CD4-positive, alpha-beta T cell treated with Interleukin-4 for 4 hours (primary cell): ENCODE results near the gene ERC2.

Experiments
- DNase-seq: peaks from one replicate; pipeline ENCODE4 v3.0.0-alpha.2; 2020

The ERC2 gene

GRCh38 chr3:55812394-55813013, 655.8 kb downstream of the ERC2 start:
- no peak for DNase-seq

GRCh38 chr3:55807210-55807609, 661.1 kb downstream of the ERC2 start:
- no peak for DNase-seq

- no peak for DNase-seq
Measured at GRCh38 chr3:55805169-55805568, 663.1 kb downstream of the ERC2 start.

DNA sequence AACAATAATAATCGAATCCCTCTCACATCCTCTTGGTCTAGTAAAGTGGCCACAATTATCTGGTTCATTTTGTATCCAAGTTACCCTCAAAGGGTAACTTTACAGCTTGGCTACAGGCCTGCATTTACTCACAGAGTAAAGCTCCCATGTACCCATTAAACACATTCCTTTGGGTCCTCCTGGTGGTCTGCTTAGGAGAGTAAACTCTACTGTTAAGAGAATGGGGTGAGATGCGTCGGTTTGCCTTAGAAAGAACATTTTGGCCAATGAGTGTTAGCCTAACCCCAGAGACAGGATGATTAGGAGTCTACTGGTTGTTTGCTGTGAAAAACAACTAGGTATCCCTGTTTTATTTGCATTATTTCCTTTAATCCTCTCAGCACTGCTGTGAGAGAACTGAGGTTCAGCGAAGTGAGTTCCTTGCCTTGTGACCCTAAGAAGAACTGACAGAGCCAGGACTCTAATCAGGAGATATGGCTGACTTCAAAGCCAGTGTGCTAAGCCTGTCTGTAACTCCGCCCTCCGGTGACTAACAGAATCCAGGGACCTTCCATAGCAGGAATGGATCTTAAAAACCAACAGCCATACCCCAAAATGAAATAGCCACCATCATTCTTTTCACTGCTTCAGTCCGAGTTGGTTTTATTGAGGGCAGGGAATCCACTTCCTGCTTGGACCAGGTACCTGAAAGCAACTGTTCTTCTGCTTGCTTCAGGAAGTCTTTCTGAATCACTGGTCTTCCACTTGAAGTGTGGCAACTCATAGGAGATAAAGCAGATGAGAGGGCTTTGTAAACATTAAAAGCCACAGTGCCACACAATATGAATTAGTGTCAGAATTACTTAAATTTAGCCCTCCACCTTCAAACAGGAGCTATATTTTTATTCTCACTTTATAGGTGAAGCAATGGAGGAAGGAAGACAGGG, 663.8 kb downstream of the ERC2 start:
- DNase-seq: no peak

DNA sequence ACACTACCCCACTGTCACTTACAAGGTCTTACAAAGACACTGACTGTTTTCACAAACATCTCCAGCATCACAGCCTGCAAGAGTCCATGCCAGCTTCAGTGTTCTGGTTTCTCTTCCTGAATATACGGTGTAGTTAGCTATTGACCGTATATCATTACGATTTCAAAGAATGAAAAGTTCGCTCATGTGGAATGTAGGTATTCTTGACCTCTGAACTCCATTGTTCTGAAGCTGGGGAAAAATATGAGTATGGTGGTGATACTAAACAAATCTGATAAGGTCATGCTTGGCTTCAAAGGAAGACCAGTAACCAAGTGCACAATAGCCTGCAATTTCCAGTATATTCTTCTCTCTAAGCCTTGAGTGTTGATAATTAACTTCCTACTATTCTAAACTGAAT, 665.5 kb downstream of the ERC2 start:
- DNase-seq: no peak

GRCh38 chr3:55801676-55802075, 666.6 kb downstream of the ERC2 start:
- DNase-seq: no peak

DNA sequence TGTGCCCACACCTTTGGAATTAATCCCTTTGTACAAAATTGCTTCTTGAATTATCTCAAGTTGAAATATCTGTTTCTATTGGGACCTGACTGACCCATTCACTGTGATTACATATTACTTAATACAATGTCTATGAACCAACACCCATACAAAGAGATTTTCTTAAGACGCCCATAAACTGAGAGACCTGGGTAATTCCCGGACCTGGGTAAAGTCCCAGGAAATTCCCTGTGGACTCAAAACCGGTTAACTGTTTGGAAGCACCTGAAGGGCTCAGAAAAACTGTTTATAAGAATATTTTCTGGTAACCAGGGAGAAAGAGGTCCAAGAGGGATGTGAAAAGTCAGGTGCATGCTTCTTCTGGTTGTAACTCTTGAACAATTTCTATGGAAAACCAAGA, 667.2 kb downstream of the ERC2 start:
- DNase-seq: no peak

- DNase-seq: no peak
Measured at GRCh38 chr3:55797775-55798174, 670.5 kb downstream of the ERC2 start.

- no peak for DNase-seq
Measured at GRCh38 chr3:55797084-55797483, 671.2 kb downstream of the ERC2 start.

DNA sequence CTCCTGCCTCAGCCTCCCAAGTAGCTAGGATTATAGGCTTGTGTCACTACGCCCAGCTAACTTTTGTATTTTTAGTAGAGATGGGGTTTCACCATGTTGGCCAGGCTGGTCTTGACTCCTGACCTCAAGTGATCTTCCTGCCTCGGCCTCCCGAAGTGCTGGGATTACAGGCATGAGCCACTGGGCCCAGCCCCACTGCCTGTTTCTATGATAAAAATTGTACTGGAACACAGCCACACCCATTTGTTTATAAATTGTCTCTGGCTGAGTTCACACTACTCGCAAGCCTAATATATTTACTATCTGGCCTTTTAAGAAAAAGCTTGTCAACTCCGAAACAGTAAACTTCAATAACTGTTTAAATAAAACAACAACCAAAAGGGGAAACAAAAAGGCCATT, 671.7 kb downstream of the ERC2 start:
- no peak for DNase-seq

DNA sequence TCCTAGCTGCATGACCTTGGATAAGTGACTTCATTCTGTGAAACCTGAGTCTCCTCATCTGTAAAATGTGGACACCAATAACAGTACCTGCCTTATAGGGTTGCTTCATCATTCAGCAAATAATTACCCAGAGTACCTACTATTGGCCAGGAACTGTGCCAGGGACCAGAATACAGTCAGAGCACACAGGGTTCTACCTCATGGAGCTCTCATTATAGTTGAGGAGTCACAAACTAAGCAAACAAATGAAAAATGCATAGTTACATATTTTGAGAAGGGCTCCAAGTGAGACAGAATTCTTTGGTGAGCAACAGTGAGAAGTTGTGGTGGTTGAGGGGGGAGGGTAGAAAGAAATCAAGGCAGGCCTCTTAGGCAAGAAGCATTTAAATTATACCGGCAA, 672.5 kb downstream of the ERC2 start:
- DNase-seq: no peak

- DNase-seq: no peak
Measured at GRCh38 chr3:55795296-55795695, 673.0 kb downstream of the ERC2 start.

DNA sequence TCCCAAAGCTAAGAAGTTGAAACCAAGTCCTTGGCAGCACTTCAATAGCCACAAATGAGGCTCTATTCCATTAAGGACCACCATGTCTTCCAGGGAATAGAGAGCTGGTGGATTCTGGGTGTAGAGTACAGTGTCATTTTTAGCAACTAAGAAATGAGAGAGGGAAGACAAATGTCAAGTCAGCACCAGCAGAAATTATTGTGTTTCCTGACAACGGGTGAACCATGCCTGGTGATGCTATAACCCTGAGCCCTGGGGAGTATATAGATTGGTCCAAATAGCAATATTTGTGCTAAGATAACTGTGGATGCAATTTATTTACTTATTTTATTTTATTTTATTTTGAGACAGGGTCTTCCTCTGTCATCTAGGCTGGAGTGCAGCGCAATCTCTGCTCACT, 675.5 kb downstream of the ERC2 start:
- no peak for DNase-seq

DNA sequence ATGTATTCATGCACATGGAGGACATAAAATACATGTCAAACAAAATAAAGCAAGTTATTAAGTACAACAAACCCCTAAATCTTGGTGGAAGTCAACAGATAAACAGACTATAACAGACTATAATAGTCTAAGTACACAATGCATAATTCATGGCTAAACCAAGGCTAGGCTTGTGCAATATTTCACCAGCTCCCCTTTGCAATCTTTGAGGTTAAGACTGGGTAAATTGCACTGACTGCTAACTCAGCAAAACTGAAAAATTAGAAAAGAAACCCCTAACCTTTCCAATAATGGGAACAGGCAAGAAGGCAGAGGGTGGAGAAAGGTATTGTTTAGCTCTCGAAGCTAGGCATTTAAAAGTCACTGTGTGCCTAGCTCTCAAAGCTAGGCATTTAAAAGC, 676.3 kb downstream of the ERC2 start:
- DNase-seq: no peak

- DNase-seq: no peak
Measured at GRCh38 chr3:55790596-55791350, 677.5 kb downstream of the ERC2 start.

DNA sequence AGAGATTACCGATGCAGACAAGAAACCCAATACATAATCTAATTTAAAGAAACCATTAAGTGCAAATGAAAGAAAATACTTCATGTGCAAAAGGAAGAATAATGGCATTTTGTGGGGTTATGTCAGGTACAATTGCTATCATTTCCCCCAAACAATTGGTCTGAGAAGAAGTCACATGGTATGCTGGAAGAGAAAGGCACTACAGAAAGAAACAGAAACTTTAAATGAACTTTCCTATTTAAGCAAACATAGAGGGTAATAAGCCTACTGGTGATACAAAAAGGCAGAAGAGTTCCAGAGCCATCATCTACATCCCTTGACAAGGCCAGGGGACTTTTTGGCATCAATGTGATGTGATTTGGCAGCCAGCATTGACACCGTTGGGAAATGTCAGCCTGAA, 678.8 kb downstream of the ERC2 start:
- DNase-seq: no peak

- DNase-seq: no peak
Measured at GRCh38 chr3:55782807-55783206, 685.5 kb downstream of the ERC2 start.

DNA sequence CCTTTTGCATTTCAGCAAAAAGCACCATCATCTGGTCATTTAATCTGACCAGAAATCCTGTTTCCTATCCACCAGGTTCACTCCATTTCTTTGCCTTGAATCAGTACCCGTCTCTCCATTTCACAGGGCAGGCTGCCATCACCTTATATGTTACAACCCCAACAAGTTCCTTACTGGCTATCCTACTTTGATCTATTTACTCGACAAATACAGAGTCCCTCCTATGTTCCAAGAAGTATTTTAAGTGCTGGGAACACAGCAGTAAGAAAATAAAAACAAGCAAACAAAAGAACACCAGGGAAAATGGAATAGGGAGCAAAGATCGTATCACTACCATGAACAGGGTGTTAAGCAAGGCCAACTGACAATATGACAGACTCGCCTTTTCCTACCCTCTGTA, 685.9 kb downstream of the ERC2 start:
- no peak for DNase-seq

- DNase-seq: no peak
Measured at GRCh38 chr3:55780913-55781312, 687.4 kb downstream of the ERC2 start.

- no peak for DNase-seq
Measured at GRCh38 chr3:55779543-55779942, 688.7 kb downstream of the ERC2 start.

- DNase-seq: no peak
Measured at GRCh38 chr3:55775366-55776154, 692.7 kb downstream of the ERC2 start.

- no peak for DNase-seq
Measured at GRCh38 chr3:55774856-55775255, 693.4 kb downstream of the ERC2 start.

DNA sequence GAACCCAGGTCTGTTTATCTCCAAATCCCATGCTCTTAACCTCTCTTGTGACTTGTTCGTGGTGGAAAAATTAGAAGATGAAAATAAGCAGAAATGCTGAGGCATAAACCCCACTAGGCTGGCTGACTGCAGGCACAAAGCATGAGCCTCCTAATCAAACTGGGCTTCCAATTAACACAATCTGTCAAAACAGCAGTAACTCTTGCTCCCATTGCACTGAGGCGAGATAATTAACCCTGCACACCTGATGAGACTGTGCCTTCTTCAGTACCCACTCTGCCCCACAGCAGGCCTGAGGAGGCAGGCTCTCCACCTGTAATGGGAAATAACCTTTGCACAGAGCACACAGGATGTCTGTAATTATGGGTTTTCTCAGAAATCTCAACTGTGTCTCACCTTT, 696.8 kb downstream of the ERC2 start:
- no peak for DNase-seq
